Motor neuron (in vitro differentiated cells): ENCODE results near the gene CACNA2D2. TPM values are rescaled to one million over a fixed set of nuclear protein-coding genes. Genes with fewer than 3 reads are reported as not detected.

Experiments
- ATAC-seq, 8 experiments: fragments of 200-7000 bp; cut with Tn5 transposase; replicated peaks in 6 of 8; 2 replicates each; pipeline ENCODE4 v1.8.0; 2021; ENCODE audit warnings: mild to moderate bottlenecking in 8 of 8, moderate library complexity in 8 of 8
- H3K27ac ChIP-seq, 2 donors: fragments of 250-450 bp; sonication (Bioruptor Pico); 2 replicates each; pipeline ENCODE4 v1.9.0; 2021; ENCODE audit warnings: antibody characterized with exemption in 2 of 2, mild to moderate bottlenecking in 2 of 2, moderate library complexity in 1 of 2
- H3K4me1 ChIP-seq, 2 donors: fragments of 250-450 bp; sonication (Bioruptor Pico); replicated peaks in 1 of 2; 2 replicates each; pipeline ENCODE4 v1.6.1; 2021; ENCODE audit warnings: antibody characterized with exemption in 2 of 2, mild to moderate bottlenecking in 2 of 2, moderate library complexity in 1 of 2
- H3K4me3 ChIP-seq, 5 donors: fragments of 250-450 bp; sonication (Bioruptor Pico); 2 replicates each; pipeline ENCODE4 v1.9.0; 2021; ENCODE audit warnings: antibody characterized with exemption in 5 of 5, mild to moderate bottlenecking in 5 of 5, moderate library complexity in 4 of 5
- WGBS, 10 experiments: fragments of 450-650 bp; shearing (Covaris generic); methylation state at CpG; one replicate each; pipeline ENCODE4 v1.0.0; 2022; 5-methylcytosine and 5-hydroxymethylcytosine counted together
- in situ Hi-C, 9 experiments: fragments of 400-800 bp; cut with MboI; loops; one replicate each; pipeline ENCODE4 v1.15.0; 2021; ENCODE audit warnings: low sequenced_read_pairs in 9 of 9, low pct_unique_long_range_greater_than_20kb in 2 of 9; ENCODE audit not compliant: unreplicated experiment in 9 of 9
- total RNA-seq, 8 experiments: library from RNA; unstranded; fragments of 300-600 nt; gene quantifications; 2 replicates each; pipeline versions ENCODE4 v1.2.3 to v1.2.4, GENCODE V29; 2022

The CACNA2D2 gene
- total RNA-seq, 8 experiments from 2014 or later, result 1.7 to 8.5 (median 7.2) TPM

DNA sequence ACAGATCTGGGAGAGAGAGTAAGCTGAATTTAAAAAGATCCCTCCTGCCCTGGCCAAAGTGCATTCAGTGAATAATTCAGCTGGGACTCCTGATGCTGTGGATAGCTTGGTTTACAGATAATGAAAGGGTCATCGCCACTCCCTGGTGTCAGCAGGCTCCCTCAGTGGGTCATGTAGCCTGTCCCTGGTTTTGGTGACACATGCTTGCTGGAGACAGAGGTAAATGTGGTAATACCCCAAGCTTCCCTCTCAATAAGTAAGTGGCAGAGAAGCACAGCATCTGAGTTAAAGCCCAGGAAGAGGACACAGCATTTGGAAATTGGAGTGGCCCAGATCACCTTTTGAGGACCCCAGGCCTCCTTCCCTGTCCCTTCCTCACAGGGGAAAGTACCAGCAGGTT lies 146.0 kb downstream of the CACNA2D2 start:
- ATAC-seq, result no peak
- no peak overlapping the region for H3K27ac ChIP-seq
- H3K4me1 ChIP-seq, result peaks cover 26 to 30% of the 10 kb centered on the region in 2 donors
- peak overlapping the region; percentile 62 to 81 (median 67) for H3K4me3 ChIP-seq
- WGBS, 10 experiments, result 50 to 80% methylated on average over 1 of the region's 1 CpG; no CpG with 5 or more reads in 8 of the 10 experiments
- in situ Hi-C loops, result no loop called here

DNA sequence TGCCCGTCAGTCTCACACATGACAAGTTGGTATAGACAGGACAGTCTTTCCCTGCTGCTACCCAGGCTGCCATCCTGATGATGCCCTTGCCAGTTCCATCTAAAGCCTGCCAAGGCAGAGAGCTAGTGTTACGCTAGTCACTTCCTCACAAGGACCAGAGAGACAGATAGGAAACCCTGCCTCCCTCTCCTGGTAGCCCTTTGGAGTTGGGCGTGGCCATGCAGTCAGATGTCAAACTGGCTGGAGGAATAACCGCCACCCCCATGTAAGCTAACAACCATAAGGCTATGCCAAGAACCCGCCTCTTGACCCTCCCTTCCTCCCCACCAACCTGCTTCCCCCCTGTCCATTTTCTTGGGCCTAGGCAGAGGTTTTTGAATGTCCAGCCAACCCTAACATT lies 146.9 kb downstream of the CACNA2D2 start:
- in situ Hi-C loops, result no loop called here
- Histone ChIP-seq H3K4me3 (peak overlapping the region in 4 of 5 donors; percentile 7 to 67 (median 64)), H3K27ac (no peak overlapping the region), H3K4me1 (peaks cover 27 to 33% of the 10 kb centered on the region in 2 donors)
- WGBS, 10 experiments, result 0 to 93% (median 79%) methylated on average over 1 to 3 of the region's 5 CpGs; no CpG with 5 or more reads in 6 of the 10 experiments
- peak in 2 of 8 experiments; percentile 6 to 8 for ATAC-seq

DNA sequence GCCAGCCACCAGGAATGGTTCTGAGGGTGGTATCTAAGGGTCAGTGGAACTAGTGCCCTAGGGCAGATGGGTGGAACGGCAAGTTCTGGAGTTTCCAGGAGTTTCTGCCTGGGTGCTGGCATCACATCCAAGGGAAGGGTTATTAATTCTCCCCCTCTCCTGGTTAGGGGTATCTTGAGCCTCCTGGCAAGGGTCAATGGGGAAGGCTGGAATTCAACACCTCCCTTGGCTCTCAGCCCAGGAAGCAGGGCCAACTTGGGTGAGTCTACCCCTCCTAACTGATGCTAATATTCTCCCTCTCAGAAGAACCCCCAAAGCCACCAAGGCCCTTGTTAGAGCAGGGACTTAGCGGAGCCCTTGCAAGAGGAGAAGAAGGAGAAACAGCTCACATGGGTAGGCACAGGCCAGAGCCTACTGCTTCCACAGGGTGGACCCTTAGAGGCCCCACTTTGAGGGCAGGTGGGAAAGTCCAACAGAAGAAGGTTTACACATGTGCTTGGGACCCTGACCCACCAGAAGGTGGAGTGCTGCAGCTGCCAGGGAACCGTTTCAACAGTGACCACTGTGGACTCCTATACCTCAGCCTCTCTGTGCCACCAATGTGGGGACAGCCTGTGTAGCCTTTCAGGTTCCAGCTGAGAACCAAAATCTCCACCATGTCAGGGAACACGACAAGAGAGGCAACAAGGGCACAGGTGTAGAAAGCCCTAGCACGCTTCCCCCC lies 147.4 kb downstream of the CACNA2D2 start:
- ATAC-seq, result no peak
- in situ Hi-C loops, result no loop called here
- H3K4me3 ChIP-seq, result peak overlapping the region in 4 of 5 donors; percentile 7 to 67 (median 64)
- H3K27ac ChIP-seq, result no peak overlapping the region
- H3K4me1 ChIP-seq, result peaks cover 31 to 36% of the 10 kb centered on the region in 2 donors
- WGBS, 10 experiments, result 57 to 100% (median 77%) methylated on average over 1 to 4 of the region's 5 CpGs; no CpG with 5 or more reads in 4 of the 10 experiments

DNA sequence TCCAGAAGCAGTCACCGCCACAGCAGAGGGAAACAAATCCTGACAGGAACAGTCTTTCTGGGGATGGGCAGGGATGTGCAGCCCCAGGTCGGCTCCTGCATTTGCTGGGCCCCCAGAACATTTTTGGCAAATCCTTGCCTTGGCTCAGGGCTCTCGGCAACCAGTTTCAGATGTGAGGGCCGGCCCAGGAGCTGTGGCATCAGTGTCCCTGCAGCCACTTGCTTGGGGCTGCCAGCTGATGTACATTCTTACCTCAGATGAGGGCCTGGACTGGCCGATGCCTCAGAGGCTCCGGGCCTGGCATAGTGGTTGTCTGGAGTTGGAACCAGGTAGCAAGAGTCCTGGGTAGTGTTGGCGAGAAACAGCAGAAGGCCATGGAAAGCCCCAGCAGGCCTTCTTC lies 148.6 kb downstream of the CACNA2D2 start:
- in situ Hi-C loops, result no loop called here
- Histone ChIP-seq H3K27ac (no peak overlapping the region), H3K4me3 (no peak overlapping the region), H3K4me1 (peaks cover 33 to 36% of the 10 kb centered on the region in 2 donors)
- 50 to 100% (median 96%) methylated on average over 1 to 3 of the region's 7 CpGs; no CpG with 5 or more reads in 6 of the 10 experiments for WGBS, 10 experiments
- ATAC-seq, result no peak

GRCh38 chr3:50354186-50354764 lies 149.2 kb downstream of the CACNA2D2 start:
- H3K4me3 ChIP-seq, result no peak overlapping the region
- ATAC-seq, result no peak
- in situ Hi-C loops, result no loop called here
- H3K27ac ChIP-seq, result no peak overlapping the region
- WGBS, 10 experiments, result 72 to 100% (median 82%) methylated on average over 1 to 3 of the region's 5 CpGs; no CpG with 5 or more reads in 7 of the 10 experiments
- H3K4me1 ChIP-seq, result peaks cover 38 to 42% of the 10 kb centered on the region in 2 donors

GRCh38 chr3:50353245-50354004 lies 150.0 kb downstream of the CACNA2D2 start:
- in situ Hi-C loops, result no loop called here
- 37 to 100% (median 93%) methylated on average over 1 to 7 of the region's 12 CpGs; no CpG with 5 or more reads in 4 of the 10 experiments for WGBS, 10 experiments
- ATAC-seq, result no peak
- Histone ChIP-seq H3K4me1 (peaks cover 40 to 43% of the 10 kb centered on the region in 2 donors), H3K4me3 (no peak overlapping the region), H3K27ac (no peak overlapping the region)

- in situ Hi-C loops, result no loop called here
- Histone ChIP-seq H3K4me3 (no peak overlapping the region), H3K27ac (no peak overlapping the region), H3K4me1 (peaks cover 36 to 37% of the 10 kb centered on the region in 2 donors)
- ATAC-seq, result no peak
- 0 to 56% (median 13%) methylated on average over 1 to 2 of the region's 2 CpGs; no CpG with 5 or more reads in 3 of the 10 experiments for WGBS, 10 experiments
Measured at GRCh38 chr3:50352781-50353180, 150.7 kb downstream of the CACNA2D2 start.

DNA sequence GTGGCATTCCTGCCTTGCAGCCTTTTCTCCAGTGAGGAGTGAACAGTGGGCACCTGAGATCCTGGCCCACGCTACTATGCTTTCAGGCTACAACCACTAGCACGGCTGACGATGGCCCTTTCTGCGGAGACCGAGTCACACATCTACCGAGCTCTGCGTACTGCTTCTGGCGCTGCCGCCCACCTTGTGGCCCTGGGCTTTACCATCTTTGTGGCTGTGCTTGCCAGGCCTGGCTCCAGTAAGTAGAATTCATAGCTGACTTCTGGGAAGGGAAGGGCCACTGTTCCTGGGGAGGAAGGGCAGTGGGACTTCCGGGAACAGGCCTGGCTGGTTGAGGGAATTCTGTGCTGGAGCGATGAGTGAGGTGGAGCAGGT lies 152.1 kb downstream of the CACNA2D2 start:
- peak overlapping the region; percentile 97 to 98 for H3K27ac ChIP-seq
- 27 to 90% (median 60%) methylated on average over 2 to 8 of the region's 11 CpGs; no CpG with 5 or more reads in 5 of the 10 experiments for WGBS, 10 experiments
- H3K4me1 ChIP-seq, result peaks cover 24 to 27% of the 10 kb centered on the region in 2 donors

GRCh38 chr3:50350527-50351322 lies 152.7 kb downstream of the CACNA2D2 start, which contains the start of the genes CYB561D2 and NPRL2:
Gene CYB561D2, plus strand, starts transcription at chr3:50350862. Its CDS starts 572 bp downstream, at chr3:50351434.
Gene NPRL2, minus strand, starts transcription at chr3:50350775. Its CDS starts 123 bp downstream, at chr3:50350652.
- 0 to 3% (median 0%) methylated on average over 6 to 44 of the region's 64 CpGs; no CpG with 5 or more reads in 4 of the 10 experiments for WGBS, 10 experiments
- H3K4me1 ChIP-seq, result peaks cover 20 to 25% of the 10 kb centered on the region in 2 donors
- in situ Hi-C loops, result no loop called here
- ATAC-seq, result peak; percentile 85 to 94 (median 87)
- peak within 1 kb of the TSS; percentile 97 to 98 for H3K27ac ChIP-seq
- peak within 1 kb of the TSS; percentile 70 to 85 (median 73) for H3K4me3 ChIP-seq

More for the DNA sequence above, 152.1 kb downstream of the CACNA2D2 start:
- peak in 1 of 8 experiments; percentile 1 for ATAC-seq
- in situ Hi-C loops, result no loop called here
- peak overlapping the region; percentile 70 to 85 (median 73) for H3K4me3 ChIP-seq

DNA sequence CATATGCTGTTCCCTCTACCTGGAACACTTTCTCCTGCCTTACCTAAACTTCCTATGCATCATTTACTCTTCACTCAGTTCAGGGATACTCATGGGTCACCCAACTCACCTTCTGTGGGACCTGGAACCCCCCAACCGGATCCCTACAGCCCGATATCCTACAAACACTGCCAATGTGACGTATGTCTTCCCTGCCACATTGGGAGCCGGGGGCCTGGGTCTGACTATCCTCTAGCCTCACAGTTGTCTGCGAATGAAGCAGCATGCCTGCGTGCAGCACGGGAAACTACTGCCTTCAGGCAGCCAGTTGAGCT lies 153.3 kb downstream of the CACNA2D2 start:
- WGBS, 10 experiments, result 0 to 37% (median 8%) methylated on average over 1 to 7 of the region's 7 CpGs; no CpG with 5 or more reads in 2 of the 10 experiments
- peaks cover 22 to 30% of the 10 kb centered on the region in 2 donors for H3K4me1 ChIP-seq
- ATAC-seq, result no peak
- peak overlapping the region; percentile 70 to 85 (median 73) for H3K4me3 ChIP-seq
- in situ Hi-C loops, result no loop called here
- H3K27ac ChIP-seq, result peak overlapping the region; percentile 97 to 98

DNA sequence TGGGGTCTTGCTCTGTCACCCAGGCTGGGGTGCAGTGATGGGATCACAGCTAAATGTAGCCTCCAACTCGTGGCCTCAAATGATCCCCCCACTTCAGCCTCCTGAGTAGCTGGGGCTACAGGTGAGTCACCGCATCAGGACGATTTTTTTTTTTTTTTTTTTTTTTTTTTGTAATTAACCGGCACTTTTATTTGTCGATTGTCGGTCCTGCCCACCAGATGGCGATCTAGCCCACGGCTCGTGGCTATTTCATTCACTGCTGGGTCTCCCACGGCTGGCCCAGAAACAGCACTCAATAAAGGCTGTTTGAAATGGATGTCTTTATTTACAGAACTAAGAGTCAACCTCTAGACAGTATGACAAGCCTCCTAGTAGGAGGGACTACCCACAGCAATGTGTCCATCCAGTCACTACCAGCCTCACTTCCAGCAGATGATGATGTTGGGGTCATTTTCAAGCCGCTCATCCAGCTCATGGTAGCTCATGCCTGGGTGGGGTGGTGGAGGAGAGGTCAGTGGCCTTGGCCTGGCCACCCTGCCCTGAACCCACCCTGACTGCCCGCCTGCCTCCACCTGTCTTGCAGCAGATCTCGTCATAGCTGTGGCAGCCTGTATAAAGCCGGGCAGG lies 156.1 kb downstream of the CACNA2D2 start:
- Histone ChIP-seq H3K4me1 (peaks cover 22 to 31% of the 10 kb centered on the region in 2 donors), H3K27ac (no peak overlapping the region), H3K4me3 (no peak overlapping the region)
- ATAC-seq, result peak in 6 of 8 experiments; percentile 3 to 16 (median 4)
- in situ Hi-C loops, result loop anchor here in 3 of 9 experiments (10.0 kb wide), 2 partner anchors 198 to 208 kb away; no protein-coding TSS in a partner anchor
- WGBS, 10 experiments, result 0 to 11% (median 2%) methylated on average over 1 to 11 of the region's 14 CpGs; no CpG with 5 or more reads in 2 of the 10 experiments
